ENCODE measurements around the gene SLC9A9. TPM values are rescaled to one million over a fixed set of nuclear protein-coding genes. Genes with fewer than 3 reads are reported as not detected.

SLC9A9 gene
- polyA plus RNA-seq, 1 donor from 2014 or later: 0.54 TPM

DNA sequence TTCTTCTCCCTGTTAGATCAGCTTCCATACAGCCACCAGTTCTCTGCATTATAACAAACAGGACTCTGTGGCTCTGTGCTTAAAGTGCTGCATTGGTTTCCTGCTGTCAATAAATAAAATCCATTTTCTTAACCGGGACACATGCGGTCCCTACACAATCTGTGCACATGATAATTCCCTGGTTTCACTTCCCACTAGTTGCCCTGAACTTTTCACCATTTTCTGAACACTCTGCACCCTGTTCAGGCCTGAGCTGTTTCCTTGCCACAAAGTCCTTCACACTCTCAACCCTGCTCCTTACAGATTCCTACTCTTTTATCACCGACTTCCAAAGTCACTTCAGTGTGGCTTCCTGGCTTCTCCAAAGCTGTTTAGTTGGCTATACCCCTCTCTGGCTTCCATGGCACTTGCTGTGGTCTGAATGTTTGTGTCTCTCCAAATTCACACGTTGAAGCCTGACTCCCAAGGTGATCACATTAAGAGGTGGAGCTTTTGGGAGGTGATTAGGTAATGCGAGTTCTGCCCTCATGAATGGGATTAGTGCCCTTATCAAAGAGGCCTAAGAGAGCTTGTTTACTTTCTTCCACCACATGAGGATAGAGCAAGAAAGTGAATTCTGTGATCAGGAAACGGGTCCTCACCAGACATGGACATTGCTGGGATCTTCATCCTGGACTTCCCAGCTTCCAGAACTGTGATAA lies 495.3 kb downstream of the SLC9A9 start:
- no peaks in the 10 kb centered on the region for H3K79me2 ChIP-seq (replicated peaks; ENCODE audit: insufficient read depth, low read length)
- H3K27me3 ChIP-seq (ENCODE audit: insufficient read depth, low read depth, low read length): no peaks in the 10 kb centered on the region
- no peak overlapping the region for H2AFZ ChIP-seq (ENCODE audit: low read depth, low read length)
- TF ChIP-seq TAF1 (IDR thresholded peaks at IDR 0.05; ENCODE audit: low read depth): no peak
- TF ChIP-seq, protein P1, sequence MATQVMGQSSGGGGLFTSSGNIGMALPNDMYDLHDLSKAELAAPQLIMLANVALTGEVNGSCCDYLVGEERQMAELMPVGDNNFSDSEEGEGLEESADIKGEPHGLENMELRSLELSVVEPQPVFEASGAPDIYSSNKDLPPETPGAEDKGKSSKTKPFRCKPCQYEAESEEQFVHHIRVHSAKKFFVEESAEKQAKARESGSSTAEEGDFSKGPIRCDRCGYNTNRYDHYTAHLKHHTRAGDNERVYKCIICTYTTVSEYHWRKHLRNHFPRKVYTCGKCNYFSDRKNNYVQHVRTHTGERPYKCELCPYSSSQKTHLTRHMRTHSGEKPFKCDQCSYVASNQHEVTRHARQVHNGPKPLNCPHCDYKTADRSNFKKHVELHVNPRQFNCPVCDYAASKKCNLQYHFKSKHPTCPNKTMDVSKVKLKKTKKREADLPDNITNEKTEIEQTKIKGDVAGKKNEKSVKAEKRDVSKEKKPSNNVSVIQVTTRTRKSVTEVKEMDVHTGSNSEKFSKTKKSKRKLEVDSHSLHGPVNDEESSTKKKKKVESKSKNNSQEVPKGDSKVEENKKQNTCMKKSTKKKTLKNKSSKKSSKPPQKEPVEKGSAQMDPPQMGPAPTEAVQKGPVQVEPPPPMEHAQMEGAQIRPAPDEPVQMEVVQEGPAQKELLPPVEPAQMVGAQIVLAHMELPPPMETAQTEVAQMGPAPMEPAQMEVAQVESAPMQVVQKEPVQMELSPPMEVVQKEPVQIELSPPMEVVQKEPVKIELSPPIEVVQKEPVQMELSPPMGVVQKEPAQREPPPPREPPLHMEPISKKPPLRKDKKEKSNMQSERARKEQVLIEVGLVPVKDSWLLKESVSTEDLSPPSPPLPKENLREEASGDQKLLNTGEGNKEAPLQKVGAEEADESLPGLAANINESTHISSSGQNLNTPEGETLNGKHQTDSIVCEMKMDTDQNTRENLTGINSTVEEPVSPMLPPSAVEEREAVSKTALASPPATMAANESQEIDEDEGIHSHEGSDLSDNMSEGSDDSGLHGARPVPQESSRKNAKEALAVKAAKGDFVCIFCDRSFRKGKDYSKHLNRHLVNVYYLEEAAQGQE (IDR thresholded peaks at IDR 0.05; ENCODE audit: borderline replicate concordance): no peak
- no peak for TF ChIP-seq MXI1 (conservative IDR thresholded peaks at IDR 0.05; ENCODE audit: poor library complexity, severe bottlenecking)
- no peak for TF ChIP-seq CTCF (IDR thresholded peaks at IDR 0.05; ENCODE audit: poor library complexity, severe bottlenecking)
- TF ChIP-seq EZH2 (IDR thresholded peaks at IDR 0.05; ENCODE audit: borderline replicate concordance, insufficient read depth, low read length, poor library complexity, severe bottlenecking): no peak
- TF ChIP-seq SMC3 (conservative IDR thresholded peaks at IDR 0.05; ENCODE audit: poor library complexity): no peak
- no peak for TF ChIP-seq RAD21 (conservative IDR thresholded peaks at IDR 0.05)
- TF ChIP-seq POLR2AphosphoS5 (IDR thresholded peaks at IDR 0.05): no peak
- no peak for TF ChIP-seq EP300 (conservative IDR thresholded peaks at IDR 0.05; ENCODE audit: poor library complexity, severe bottlenecking)
- H3K27ac ChIP-seq (ENCODE audit: low read length): no peak overlapping the region
- no peaks in the 10 kb centered on the region for H3K36me3 ChIP-seq (ENCODE audit: insufficient read depth, low read length)
- no peaks in the 10 kb centered on the region for H3K9me3 ChIP-seq (ENCODE audit: low read length)
- H3K4me3 ChIP-seq (ENCODE audit: low read length): no peak overlapping the region
- no peak overlapping the region for H3K4me2 ChIP-seq (ENCODE audit: low read length)
- no peaks in the 10 kb centered on the region for H3F3A ChIP-seq (ENCODE audit: insufficient read depth, low read length, poor library complexity, severe bottlenecking)
- no peaks in the 10 kb centered on the region for H4K20me1 ChIP-seq (ENCODE audit: insufficient read depth)
- no peak overlapping the region for H3K9ac ChIP-seq (ENCODE audit: low read length)
- no peaks in the 10 kb centered on the region for H3K9me2 ChIP-seq (ENCODE audit: insufficient read depth, low read length)

DNA sequence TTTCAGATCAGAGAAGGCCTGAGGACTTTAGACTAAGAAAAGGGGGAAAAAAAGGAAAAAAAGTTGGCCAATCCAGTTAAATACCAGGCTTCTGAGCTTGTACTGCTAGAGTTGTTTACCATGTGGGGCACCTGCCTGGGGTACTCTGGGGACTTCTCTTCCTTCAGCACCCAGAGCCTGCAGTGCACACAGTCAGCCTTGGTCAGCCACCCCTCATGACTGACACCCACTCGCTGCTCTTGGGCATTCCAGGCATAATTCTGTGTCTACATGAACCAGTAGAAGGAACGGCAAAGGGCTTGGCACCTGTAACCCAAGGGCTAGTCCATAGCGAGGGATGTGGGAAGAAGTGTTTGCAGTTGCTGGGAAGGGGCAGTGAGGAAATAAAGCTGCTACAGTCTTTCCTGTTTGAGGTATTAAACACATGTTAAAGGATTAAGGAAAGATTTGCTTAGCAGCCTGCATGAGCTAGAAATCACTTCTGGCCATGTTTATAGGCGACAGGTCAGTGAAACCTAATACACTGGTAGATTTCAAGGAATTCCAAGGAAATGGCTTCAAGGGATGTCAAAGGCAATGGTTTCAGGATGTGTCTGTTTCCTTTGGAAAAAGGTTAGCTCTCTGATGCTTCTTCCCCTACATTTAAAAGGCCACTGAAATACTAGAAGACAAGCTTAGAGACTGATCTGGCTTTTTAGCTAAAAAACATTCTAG lies 496.2 kb downstream of the SLC9A9 start:
- no peaks in the 10 kb centered on the region for H3K36me3 ChIP-seq (ENCODE audit: insufficient read depth, low read length)
- TF ChIP-seq RAD21 (conservative IDR thresholded peaks at IDR 0.05) (no peak), SMC3 (conservative IDR thresholded peaks at IDR 0.05; ENCODE audit: poor library complexity) (no peak), CTCF (IDR thresholded peaks at IDR 0.05; ENCODE audit: poor library complexity, severe bottlenecking) (no peak), TAF1 (IDR thresholded peaks at IDR 0.05; ENCODE audit: low read depth) (no peak), EP300 (conservative IDR thresholded peaks at IDR 0.05; ENCODE audit: poor library complexity, severe bottlenecking) (no peak), POLR2AphosphoS5 (IDR thresholded peaks at IDR 0.05) (no peak), EZH2 (IDR thresholded peaks at IDR 0.05; ENCODE audit: borderline replicate concordance, insufficient read depth, low read length, poor library complexity, severe bottlenecking) (no peak), MXI1 (conservative IDR thresholded peaks at IDR 0.05; ENCODE audit: poor library complexity, severe bottlenecking) (no peak)
- TF ChIP-seq, protein P1 (IDR thresholded peaks at IDR 0.05; ENCODE audit: borderline replicate concordance): no peak
- no peaks in the 10 kb centered on the region for H3K27me3 ChIP-seq (ENCODE audit: insufficient read depth, low read depth, low read length)
- H3K9me3 ChIP-seq (ENCODE audit: low read length): no peaks in the 10 kb centered on the region
- no peaks in the 10 kb centered on the region for H3F3A ChIP-seq (ENCODE audit: insufficient read depth, low read length, poor library complexity, severe bottlenecking)
- H3K9ac ChIP-seq (ENCODE audit: low read length): no peak overlapping the region
- H4K20me1 ChIP-seq (ENCODE audit: insufficient read depth): no peaks in the 10 kb centered on the region
- no peak overlapping the region for H3K4me2 ChIP-seq (ENCODE audit: low read length)
- no peak overlapping the region for H2AFZ ChIP-seq (ENCODE audit: low read depth, low read length)
- no peaks in the 10 kb centered on the region for H3K79me2 ChIP-seq (replicated peaks; ENCODE audit: insufficient read depth, low read length)
- no peak overlapping the region for H3K27ac ChIP-seq (ENCODE audit: low read length)
- no peaks in the 10 kb centered on the region for H3K9me2 ChIP-seq (ENCODE audit: insufficient read depth, low read length)
- no peak overlapping the region for H3K4me3 ChIP-seq (ENCODE audit: low read length)
